GM12891 (cell line): ENCODE results near the gene KIF6.

Experiments
- PAX5 ChIP-seq: IDR thresholded peaks from 2 replicates; pipeline ENCODE4 v1.6.1; 2011; ENCODE audit warnings: low read length, moderate library complexity, mild to moderate bottlenecking; ENCODE audit not compliant: insufficient read depth, severe bottlenecking
- POLR2A ChIP-seq: IDR thresholded peaks from 2 replicates; pipeline ENCODE4 v1.6.1; 2011; ENCODE audit warnings: low read depth, low read length, control low read depth
- POLR2AphosphoS5 ChIP-seq: IDR thresholded peaks from 2 replicates; pipeline ENCODE4 v1.6.1; 2011; ENCODE audit warnings: low read depth, low read length, control low read depth
- TAF1 ChIP-seq: IDR thresholded peaks from 2 replicates; pipeline ENCODE4 v1.6.1; 2011; ENCODE audit warnings: low read depth, low read length, control low read depth

DNA sequence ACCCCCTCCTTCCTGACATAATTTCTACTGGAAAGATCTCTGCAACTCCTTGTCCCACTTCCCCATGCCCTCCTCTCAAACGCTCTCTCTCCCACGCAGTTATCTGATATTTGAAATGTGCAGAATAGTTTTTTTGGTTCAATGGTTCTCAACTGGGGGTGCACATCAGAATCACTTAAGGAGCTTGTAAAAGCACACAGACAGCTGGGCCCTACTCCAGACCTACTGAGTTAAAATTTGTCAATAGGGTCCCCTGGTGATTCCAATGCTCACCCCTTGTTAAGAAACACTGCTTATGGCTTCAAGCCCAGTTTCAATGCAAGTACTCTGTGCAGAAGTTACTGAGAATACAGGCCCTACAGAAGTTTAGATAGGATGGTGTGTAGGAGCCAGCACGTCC lies 357.5 kb downstream of the KIF6 start:
- TF ChIP-seq POLR2A = no peak
- no peak for TF ChIP-seq TAF1
- TF ChIP-seq POLR2AphosphoS5 = no peak
- no peak for TF ChIP-seq PAX5
